ENCODE measurements around the gene VNN1. TPM values are rescaled to one million over a fixed set of nuclear protein-coding genes. Genes with fewer than 3 reads are reported as not detected.
"Not testable (repeated sequence)": the region's sequence is repeated elsewhere in the genome, so short reads cannot be mapped to it uniquely, and the experiment has no call there.

VNN1 gene
- total RNA-seq, 1 experiment from 2014 or later = not detected

DNA sequence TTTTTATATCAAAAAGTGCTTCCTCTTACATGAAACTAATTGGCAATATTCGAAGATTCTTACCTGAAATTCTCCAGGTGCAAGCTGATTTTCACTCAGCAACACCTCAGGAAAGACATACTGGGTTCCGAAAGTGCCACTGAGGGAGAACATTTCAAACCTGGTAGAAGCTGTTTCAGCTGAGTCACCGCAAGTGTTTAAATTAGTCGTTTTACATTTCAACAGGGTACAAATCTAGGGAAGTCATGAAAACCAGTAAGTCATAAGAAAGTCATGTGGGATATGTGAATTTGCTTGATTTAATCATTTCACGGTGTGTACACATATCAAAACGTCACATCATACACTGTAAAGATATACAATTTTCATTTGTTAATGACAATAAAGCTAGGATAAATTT is 29.6 kb downstream of the VNN1 start:
- DNase-seq (ENCODE audit: low spot score) = no peak
- in situ Hi-C loops (cut with HindIII; ENCODE audit: low sequenced_read_pairs) = no loop called here

DNA sequence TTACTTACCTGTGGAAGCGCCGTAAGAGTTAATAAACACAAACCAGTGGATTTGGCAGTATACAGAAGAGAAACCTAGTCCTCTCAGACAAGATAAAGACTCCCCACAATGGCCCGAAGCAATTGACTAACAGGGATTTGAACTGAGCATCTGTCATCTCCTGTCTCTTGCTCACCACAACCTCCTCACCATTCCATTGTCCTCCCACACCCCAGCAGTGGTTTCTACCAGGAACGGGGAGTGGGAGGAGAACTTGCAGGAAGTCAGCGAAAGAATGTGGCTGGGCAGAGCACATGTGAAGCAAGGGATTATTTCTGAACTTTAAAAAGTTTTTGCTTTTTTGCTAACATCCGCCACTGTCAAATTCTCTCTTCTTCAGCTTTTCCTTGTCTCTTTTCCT is 30.3 kb downstream of the VNN1 start:
- in situ Hi-C loops (cut with HindIII; ENCODE audit: low sequenced_read_pairs) = no loop called here
- DNase-seq (ENCODE audit: low spot score) = no peak

DNA sequence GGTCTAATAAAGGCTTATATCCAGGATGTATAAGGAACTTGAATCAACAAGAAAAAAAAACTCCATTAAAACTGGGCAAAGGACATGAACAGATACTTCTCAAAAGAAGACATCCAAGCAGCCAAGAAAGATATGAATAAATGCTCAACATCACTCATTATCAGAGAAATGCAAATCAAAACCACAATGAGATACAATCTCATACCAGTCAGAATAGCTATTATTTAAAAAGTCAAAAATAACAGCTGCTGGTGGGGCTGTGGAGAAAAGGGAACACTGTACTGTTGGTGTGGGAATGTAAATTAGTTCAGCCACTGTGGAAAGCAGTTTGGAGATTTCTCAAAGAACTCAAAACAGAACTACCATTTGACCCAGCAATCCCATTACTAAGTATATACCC is 34.8 kb downstream of the VNN1 start:
- DNase-seq (ENCODE audit: low spot score); in situ Hi-C loops (cut with HindIII; ENCODE audit: low sequenced_read_pairs): not testable (repeated sequence)

DNA sequence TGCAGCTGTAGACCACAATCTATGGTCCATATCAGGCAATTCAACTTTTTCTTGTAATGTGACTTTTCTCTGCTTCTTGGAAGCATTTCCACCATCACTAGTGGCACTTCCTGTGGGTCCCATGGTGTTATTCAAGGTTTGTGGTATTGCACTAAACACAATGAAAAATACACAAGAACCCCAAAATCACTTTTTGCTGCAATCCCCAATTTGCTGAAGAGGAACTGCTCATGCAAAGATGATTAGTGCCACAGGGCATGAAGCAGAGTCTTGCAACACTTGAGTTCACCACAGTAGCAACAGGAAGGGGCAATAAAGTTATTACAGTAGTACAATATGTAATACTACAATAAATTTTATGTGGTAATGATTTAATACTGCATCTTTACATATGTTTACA is 38.1 kb downstream of the VNN1 start:
- in situ Hi-C loops (cut with HindIII; ENCODE audit: low sequenced_read_pairs) = no loop called here
- no peak for DNase-seq (ENCODE audit: low spot score)

DNA sequence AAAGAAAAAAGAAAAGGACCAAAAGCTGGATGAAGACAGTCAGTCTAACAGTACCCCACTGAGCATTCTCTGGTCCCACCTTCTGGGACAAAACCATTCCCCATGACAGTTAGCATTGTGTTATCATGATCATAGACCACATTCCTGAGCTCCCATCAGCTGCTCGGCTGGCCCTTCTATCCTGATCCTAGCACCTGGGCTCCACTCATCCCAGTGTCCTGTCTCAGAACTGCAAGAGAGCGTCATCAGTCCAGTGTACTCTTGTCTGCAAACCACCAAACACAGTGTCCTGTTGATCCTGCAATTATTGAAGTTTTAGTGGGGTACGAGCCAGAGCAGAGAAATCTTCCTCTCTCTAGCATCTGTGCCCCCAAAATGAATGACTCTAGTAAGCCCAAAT is 38.9 kb downstream of the VNN1 start:
- in situ Hi-C loops (cut with HindIII; ENCODE audit: low sequenced_read_pairs) = no loop called here
- no peak for DNase-seq (ENCODE audit: low spot score)

DNA sequence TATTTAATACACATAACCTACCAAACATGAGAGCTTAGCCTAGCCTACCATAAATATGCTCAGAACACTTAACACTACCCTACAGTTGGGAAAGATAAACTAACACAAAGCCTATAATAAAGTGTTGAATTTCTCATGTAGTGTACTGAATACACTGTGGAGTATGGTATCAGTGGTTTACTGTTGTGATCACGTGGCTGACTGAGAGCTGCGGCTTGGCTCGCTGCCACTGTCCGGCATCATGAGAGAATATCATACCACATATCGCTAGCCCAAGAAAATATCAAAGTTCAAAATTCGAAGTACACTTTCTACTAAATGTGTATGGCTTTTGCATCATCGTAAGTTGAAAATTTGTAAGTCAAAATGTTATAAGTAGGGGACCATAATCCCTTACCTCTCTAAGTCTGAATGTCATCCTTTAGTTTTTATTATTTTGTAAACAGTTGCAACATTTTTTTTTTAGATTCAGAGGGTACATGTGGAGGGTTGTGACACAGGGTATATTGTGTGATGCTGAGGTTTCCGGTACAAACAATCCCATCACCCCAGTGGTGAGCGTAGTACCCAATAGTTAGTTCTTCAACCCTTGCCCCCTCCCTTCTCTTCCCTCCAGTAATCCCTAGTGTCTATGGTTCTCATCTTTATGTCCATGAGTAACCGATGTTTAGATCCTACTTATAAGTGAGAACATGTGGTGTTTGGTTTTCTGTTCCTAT is 40.3 kb downstream of the VNN1 start:
- in situ Hi-C loops (cut with HindIII; ENCODE audit: low sequenced_read_pairs) = no loop called here

DNA sequence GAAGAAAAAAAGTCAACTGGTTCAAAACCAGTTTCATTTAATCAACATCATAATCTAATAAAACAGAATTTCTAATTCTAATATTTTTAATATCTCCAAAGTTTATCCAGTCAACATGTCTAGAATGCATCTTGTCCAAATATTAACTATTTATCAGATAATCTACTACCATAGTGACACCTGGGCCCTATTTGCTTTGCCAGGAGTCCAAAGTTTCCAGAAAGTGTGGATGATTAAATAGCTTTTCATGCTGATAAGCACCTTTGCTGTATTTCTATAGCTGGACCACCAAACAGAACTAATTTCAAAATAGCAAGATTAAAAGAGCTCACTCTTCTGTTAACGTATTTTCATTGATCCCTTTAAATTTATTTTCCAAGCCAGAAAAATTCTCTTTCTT is 42.6 kb downstream of the VNN1 start:
- in situ Hi-C loops (cut with HindIII; ENCODE audit: low sequenced_read_pairs) = no loop called here
- no peak for DNase-seq (ENCODE audit: low spot score)

More for the DNA sequence above, 40.3 kb downstream of the VNN1 start:
- no peak for DNase-seq (ENCODE audit: low spot score)

DNA sequence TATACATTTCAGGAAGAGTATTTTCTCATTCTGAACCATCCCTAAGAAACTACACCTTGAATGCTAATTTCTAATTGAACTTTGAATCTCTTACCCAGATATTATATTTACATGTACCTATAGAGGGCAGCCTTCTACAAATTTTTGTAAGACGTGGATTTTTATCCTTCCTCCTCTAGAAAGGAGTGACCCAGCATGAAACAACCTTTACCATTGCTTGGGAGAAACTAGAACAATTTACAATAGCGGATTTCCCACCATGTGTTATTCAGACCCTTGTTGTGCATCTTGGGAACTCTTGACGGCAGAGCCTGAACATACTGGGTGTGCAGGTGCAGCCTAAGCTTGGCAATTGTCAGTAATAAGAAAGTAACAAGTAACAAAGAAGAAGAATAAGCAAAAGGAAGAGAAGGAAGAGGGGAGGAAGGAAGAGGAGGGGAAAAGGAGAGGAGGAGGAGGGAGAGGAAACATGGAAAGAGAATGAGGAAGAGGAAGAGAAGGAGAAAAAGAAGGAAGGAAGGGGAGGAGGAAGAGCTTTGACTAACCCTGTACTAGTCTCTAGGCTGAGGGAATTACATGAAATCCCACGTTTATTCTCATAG is 44.1 kb downstream of the VNN1 start:
- peak; percentile 15 for DNase-seq (ENCODE audit: low spot score)
- in situ Hi-C loops (cut with HindIII; ENCODE audit: low sequenced_read_pairs) = no loop called here

DNA sequence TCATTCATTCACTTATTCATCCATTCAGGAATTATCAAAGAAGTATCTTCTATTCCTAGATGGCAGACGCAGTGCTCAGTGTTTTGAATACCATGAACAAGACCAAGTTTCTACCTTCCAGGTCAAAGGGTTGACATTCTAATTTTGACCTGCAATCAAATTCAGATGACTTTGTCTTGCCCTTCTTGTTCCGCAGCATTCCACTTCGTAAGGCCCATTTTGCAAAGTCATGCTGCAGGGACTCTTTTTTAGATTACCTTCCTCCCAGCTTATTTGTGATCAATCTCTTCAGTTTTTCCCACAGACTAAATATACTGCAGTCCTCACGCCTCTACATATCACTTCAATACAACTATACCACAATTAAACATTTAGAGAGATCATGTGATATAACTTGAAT is 47.7 kb downstream of the VNN1 start:
- in situ Hi-C loops (cut with HindIII; ENCODE audit: low sequenced_read_pairs) = no loop called here
- no peak for DNase-seq (ENCODE audit: low spot score)

DNA sequence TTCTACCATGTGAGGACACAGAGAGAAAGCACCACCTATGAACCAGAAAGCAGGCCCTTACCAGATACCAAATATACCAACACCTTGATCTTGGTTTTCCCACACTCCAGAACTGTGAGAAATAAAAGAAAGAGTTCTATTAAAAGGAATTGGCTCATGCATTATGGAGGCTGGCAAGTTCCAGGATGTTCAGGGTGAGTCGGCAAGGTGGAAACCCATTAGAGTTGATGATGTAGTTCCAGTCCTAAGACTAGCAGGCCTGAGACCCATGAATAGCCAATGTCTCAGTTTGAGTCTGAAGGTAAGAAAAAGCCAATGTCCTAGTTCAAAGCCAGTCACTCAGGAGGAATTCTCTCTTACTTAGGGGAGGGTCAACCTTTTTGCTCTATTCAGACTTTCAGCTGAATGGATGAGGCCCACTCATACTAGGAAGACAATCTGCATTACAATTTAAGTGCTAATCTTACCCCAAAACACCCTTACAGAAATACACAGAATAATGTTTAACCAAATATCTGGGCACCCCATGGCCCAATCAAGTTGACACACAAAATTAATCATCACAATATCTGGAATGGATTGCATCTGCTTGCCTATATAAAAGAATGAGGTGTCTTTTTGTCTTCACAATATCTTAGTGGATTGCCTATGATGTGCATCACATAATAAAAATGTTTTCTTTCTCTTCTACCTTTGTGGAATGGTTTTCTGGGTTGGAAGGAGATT is 49.4 kb downstream of the VNN1 start:
- no peak for DNase-seq (ENCODE audit: low spot score)
- in situ Hi-C loops (cut with HindIII; ENCODE audit: low sequenced_read_pairs) = no loop called here

DNA sequence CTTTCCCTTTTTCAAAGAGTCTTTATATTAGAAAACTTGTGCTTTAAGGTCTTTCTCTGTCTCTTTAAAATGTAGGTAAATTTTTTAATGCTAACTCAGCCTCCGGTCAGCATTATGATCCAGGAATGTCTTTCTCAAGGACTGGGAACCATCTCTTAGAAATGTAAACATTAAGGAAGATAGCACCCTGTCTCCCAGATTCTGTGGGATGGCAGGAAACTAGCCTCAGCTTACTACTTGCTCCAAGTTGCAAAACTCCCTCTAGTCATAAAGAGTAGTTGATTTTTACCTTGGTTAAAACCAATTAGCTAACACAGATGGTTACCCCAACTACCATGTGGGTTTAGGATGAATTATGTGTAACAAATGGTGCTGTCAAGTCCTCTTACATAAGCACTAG is 50.2 kb downstream of the VNN1 start:
- no peak for DNase-seq (ENCODE audit: low spot score)
- in situ Hi-C loops (cut with HindIII; ENCODE audit: low sequenced_read_pairs) = no loop called here

DNA sequence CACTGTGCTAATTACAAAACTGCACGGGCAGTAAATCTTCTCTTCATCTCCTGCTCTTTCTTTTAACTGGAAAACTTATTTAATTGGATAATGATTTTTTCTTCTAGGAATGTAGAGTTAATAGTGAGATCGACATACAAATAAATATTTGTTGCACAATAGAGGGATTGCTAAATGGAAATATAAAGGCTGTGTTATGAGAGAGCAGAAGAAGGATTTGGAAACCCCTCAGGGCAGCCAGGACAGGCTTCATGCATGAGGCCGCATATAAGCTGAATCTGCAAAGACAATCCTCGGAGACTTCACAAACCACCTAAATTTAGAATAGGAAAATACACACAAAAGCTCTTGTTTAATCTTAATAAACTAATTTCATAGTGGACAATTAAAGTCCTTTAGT is 51.9 kb downstream of the VNN1 start:
- DNase-seq (ENCODE audit: low spot score) = no peak
- in situ Hi-C loops (cut with HindIII; ENCODE audit: low sequenced_read_pairs) = no loop called here

DNA sequence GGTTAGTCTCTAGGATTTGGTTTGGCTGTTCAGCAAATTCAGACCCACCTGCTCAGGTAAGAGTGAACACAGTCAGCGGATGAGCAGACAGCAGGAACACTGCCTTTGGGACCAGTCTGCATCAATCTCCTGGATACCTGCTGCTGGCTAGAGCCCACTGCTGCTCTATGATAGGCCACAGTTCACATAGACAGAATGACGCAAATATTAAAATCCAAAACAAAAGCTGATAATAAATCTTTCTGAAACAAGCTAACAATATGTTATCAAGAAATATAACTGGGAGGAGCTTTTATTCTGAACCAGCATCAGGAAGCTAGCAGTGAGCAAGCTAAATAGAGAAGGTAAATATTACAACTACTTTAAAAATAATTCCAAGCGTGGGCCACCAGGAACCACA is 54.8 kb downstream of the VNN1 start, which contains the start of gene TAAR1:
Gene TAAR1 (minus strand): TSS at position 101 of the 400 bp plus-strand sequence. CDS start 13,179 bp downstream, outside the sequence.
- in situ Hi-C loops (cut with HindIII; ENCODE audit: low sequenced_read_pairs) = no loop called here
- DNase-seq (ENCODE audit: low spot score) = no peak

DNA sequence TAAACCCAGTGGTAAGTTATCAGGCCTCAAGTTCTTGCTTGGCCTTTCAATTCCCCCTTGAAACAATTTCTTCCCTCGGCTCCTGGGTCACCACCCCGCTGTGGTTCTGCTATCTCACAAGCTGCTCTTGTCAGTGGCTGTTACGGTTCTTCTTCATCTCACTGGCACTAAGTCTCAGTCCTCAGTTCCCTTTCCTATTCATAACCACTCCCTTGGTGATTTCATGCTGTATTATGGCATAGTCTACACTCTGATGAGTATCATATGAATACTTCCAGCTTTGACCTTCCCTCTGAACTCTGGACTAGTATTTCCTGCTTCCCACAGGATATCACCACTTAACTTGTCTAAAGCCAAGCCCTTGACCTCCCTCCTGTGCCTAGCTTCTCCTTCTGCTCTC is 62.8 kb downstream of the VNN1 start:
- DNase-seq (ENCODE audit: low spot score) = no peak
- in situ Hi-C loops (cut with HindIII; ENCODE audit: low sequenced_read_pairs) = no loop called here

DNA sequence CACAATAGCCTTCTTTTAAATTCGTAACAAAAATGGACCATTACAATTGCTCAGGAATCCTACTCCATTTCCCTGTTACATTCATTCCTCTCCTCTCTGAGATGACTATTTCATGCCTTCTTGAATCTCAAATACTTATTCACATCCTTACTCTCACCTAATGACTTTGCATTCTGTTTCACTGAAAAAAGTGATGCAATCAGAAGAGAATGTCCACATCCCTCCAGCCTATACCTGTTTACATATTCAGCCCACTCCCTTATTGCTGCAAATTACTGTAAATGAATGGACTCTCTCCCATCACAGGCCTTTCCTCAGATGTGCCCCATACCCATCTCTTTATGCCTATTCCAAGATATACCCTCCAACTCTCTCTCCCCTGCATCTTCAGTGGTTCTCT is 63.4 kb downstream of the VNN1 start:
- in situ Hi-C loops (cut with HindIII; ENCODE audit: low sequenced_read_pairs) = no loop called here
- DNase-seq (ENCODE audit: low spot score) = no peak

DNA sequence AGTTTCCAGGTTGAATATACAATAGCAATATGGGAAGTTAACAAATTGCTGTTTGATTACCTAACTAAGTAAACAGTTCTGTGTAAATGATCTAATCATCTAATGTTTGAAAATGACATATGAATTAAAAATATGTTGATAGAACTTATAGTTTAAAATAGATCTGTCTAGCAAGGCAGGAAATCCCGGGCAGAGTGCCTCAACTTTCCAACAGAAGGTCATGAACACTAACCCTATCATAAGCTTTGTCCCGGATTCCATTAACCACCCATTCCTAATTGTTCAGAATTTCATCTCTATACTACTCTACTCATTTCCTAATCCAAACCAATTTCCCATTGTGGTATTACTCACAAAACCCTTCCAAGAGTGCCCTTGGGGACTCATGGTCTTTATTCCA is 65.0 kb downstream of the VNN1 start:
- in situ Hi-C loops (cut with HindIII; ENCODE audit: low sequenced_read_pairs) = no loop called here
- no peak for DNase-seq (ENCODE audit: low spot score)

DNA sequence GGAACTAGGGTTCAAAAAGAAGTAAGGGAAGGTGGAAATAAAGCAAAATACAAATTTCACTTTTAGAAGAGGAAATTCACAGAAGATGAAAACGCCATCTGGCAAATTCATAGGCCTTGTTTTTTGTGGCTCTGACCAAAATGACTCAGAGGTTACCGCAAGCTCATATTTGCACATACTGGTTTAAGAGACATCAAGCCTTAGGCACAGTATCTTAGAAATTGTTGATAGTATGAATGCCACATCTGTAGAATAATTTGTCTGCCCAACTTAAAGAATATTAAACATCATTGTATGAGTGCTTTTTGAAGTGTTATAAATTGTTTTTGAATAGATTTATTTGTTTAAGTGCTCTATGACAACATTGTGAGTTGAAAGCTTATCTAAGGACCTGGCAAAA is 65.5 kb downstream of the VNN1 start:
- in situ Hi-C loops (cut with HindIII; ENCODE audit: low sequenced_read_pairs) = no loop called here

DNA sequence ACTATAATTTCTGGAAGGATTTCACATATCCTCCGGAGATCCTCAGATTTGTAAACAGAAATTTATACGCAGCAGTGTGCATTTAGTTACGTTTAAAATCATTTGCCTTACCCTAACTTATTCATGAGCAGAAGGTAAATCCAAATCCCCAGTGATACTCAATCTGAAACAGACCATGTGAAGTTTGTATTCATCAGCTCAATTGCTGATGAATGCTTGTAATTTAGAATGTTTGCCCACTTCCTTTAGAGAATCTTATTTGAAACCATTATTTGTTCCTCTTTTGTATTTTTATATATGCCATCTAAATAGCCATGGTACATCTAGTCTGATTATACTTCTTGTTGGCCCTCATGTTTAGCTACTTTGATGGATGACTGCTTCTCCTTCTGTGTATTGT is 70.3 kb downstream of the VNN1 start:
- DNase-seq (ENCODE audit: low spot score) = no peak
- in situ Hi-C loops (cut with HindIII; ENCODE audit: low sequenced_read_pairs) = no loop called here

More for the DNA sequence above, 65.5 kb downstream of the VNN1 start:
- DNase-seq (ENCODE audit: low spot score) = no peak

DNA sequence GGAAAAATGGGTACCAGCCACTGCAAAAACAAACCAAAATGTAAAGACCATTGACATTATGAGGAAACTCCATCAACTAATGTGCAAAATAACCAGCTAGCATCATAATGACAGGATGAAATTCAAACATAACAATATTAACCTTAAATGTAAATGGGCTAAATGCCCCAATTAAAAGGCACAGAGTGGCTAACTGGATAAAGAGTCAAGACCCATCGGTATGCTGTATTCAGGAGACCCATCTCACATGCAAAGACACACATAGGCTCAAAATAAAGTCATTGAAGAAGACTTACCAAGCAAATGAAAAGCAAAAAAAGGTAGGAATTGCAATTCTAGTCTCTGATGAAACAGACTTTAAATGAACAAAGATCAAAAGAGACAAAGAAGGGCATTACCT is 76.7 kb downstream of the VNN1 start:
- in situ Hi-C loops (cut with HindIII; ENCODE audit: low sequenced_read_pairs); DNase-seq (ENCODE audit: low spot score): not testable (repeated sequence)

DNA sequence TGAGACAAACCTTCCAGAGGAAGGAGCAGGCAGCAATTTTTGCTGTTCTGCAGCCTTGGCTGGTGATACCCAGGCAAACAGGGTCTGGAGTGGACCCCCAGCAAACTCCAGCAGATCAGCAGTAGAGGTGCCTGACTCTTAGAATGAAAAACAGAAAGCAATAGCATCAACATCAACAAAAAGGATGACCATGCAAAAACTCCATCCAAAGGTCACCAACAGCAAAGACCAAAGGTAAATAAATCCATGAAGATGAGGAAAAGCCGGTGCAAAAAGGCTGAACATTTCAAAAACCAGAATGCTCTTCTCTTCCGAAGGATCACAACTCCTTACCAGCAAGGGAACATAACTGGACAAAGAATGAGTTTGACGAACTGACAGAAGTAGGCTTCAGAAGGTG is 77.9 kb downstream of the VNN1 start:
- DNase-seq (ENCODE audit: low spot score); in situ Hi-C loops (cut with HindIII; ENCODE audit: low sequenced_read_pairs): not testable (repeated sequence)
